SHP77 treated with DMSO at 0.1 percent for 48 hours (cell line): ENCODE measurements around the gene CD200.

Experiments used
- DNase-seq: peaks from one replicate; lab custom pipeline; 2025; lab: John Stamatoyannopoulos, UW

The CD200 gene

GRCh38 chr3:112333381-112334317, 693 bp downstream of the CD200 start:
- no peak for DNase-seq

- no peak for DNase-seq
Observed at GRCh38 chr3:112334691-112335433, 1.9 kb downstream of the CD200 start.

- no peak for DNase-seq
Observed at GRCh38 chr3:112335434-112335781, 2.5 kb downstream of the CD200 start.

- no peak for DNase-seq
Observed at GRCh38 chr3:112338021-112338726, 5.2 kb downstream of the CD200 start.

GRCh38 chr3:112338727-112339056, 5.7 kb downstream of the CD200 start:
- no peak for DNase-seq

GRCh38 chr3:112339134-112339533, 6.2 kb downstream of the CD200 start:
- no peak for DNase-seq

- DNase-seq: no peak
Observed at GRCh38 chr3:112339609-112340008, 6.7 kb downstream of the CD200 start.

GRCh38 chr3:112341386-112341785, 8.4 kb downstream of the CD200 start:
- DNase-seq: no peak

- no peak for DNase-seq
Observed at GRCh38 chr3:112345681-112346080, 12.7 kb downstream of the CD200 start.

- no peak for DNase-seq
Observed at GRCh38 chr3:112346491-112347122, 13.7 kb downstream of the CD200 start.

- no peak for DNase-seq
Observed at GRCh38 chr3:112348943-112349342, 16.0 kb downstream of the CD200 start.

- no peak for DNase-seq
Observed at GRCh38 chr3:112349557-112349956, 16.6 kb downstream of the CD200 start.

GRCh38 chr3:112350018-112350810, 17.3 kb downstream of the CD200 start:
- DNase-seq: no peak

- no peak for DNase-seq
Observed at GRCh38 chr3:112351036-112351435, 18.1 kb downstream of the CD200 start.

- no peak for DNase-seq
Observed at GRCh38 chr3:112351823-112352222, 18.9 kb downstream of the CD200 start.

- DNase-seq: no peak
Observed at GRCh38 chr3:112352720-112353119, 19.8 kb downstream of the CD200 start.

- no peak for DNase-seq
Observed at GRCh38 chr3:112353365-112353764, 20.4 kb downstream of the CD200 start.

GRCh38 chr3:112354642-112355306, 21.8 kb downstream of the CD200 start:
- no peak for DNase-seq

GRCh38 chr3:112355307-112355687, 22.3 kb downstream of the CD200 start:
- no peak for DNase-seq

- no peak for DNase-seq
Observed at GRCh38 chr3:112357930-112358780, 25.2 kb downstream of the CD200 start.
